SK-N-SH (cell line): ENCODE measurements around the gene CBX3. TPM values are rescaled to one million over a fixed set of nuclear protein-coding genes. Genes with fewer than 3 reads are reported as not detected.
A peak's percentile ranks its signal among the peaks of the same experiment; 100 is the strongest.

Experiments used
- CTCF ChIA-PET: fragments of 300-600, 350-600 bp; formaldehyde crosslinking; extraction: SDS; loops from one replicate; lab custom pipeline; 2021; lab: Yijun Ruan, JAX
- POLR2A ChIA-PET: fragments of 350-600 bp; sonication (Branson Sonifier 250); formaldehyde crosslinking; extraction: SDS; loops from one replicate; lab custom pipeline; 2020; ENCODE audit warnings: antibody characterized with exemption, inconsistent platforms; lab: Yijun Ruan, JAX
- DNase-seq: peaks from one replicate; pipeline ENCODE4 v3.0.0; 2012
- H2AFZ ChIP-seq: fragments of 200-600 bp; sonication (generic); 2 replicates; pipeline ENCODE4 v1.8.1; 2016; ENCODE audit warnings: antibody characterized with exemption, mild to moderate bottlenecking, low read depth
- H3F3A ChIP-seq: fragments of 200-600 bp; sonication (generic); replicated peaks from 2 replicates; pipeline ENCODE3; 2016; ENCODE audit warnings: antibody characterized with exemption, mild to moderate bottlenecking; ENCODE audit not compliant: insufficient read depth
- H3K27ac ChIP-seq, 2 experiments: fragments of 200-500 bp in 1 of 2; fragments of 200-600 bp in 1 of 2; sonication (Bioruptor generic) in 1 of 2; sonication (generic), shearing (Covaris generic) in 1 of 2; 2 replicates each; pipeline versions ENCODE4 v1.5.1 to v1.6.1; 2014 to 2016; ENCODE audit warnings: low read depth in 2 of 2, inconsistent platforms in 1 of 2, low read length in 1 of 2, mild to moderate bottlenecking in 1 of 2, mixed read lengths in 1 of 2
- H3K27me3 ChIP-seq: fragments of 200-600 bp; sonication (generic), shearing (Covaris generic); 2 replicates; pipeline ENCODE4 v1.6.1; 2016; ENCODE audit warnings: mixed run types; ENCODE audit not compliant: insufficient read depth
- H3K36me3 ChIP-seq, 2 experiments: fragments of 200-500 bp in 1 of 2; fragments of 200-600 bp in 1 of 2; sonication (Bioruptor generic) in 1 of 2; sonication (generic) in 1 of 2; replicated peaks in 1 of 2; 2 replicates each; pipeline versions ENCODE3 to v1.5.1; 2014 to 2016; ENCODE audit warnings: low read length in 1 of 2, mild to moderate bottlenecking in 1 of 2; ENCODE audit not compliant: insufficient read depth in 2 of 2, control insufficient read depth in 1 of 2
- H3K4me1 ChIP-seq, 2 experiments: fragments of 200-500 bp in 1 of 2; fragments of 200-600 bp in 1 of 2; sonication (Bioruptor generic) in 1 of 2; sonication (generic), shearing (Covaris generic) in 1 of 2; 2 replicates each; pipeline versions ENCODE4 v1.5.1 to v1.6.1; 2014 to 2016; ENCODE audit warnings: low read depth in 1 of 2, low read length in 1 of 2, mixed run types in 1 of 2; ENCODE audit not compliant: insufficient read depth in 2 of 2, control insufficient read depth in 1 of 2
- H3K4me2 ChIP-seq: fragments of 200-600 bp; sonication (generic), shearing (Covaris generic); 2 replicates; pipeline ENCODE4 v1.6.1; 2017; ENCODE audit warnings: mixed run types
- H3K4me3 ChIP-seq, 2 experiments: fragments of 200-500 bp in 1 of 2; fragments of 200-600 bp in 1 of 2; sonication (Bioruptor generic) in 1 of 2; sonication (generic), shearing (Covaris generic) in 1 of 2; 2 replicates each; pipeline versions ENCODE4 v1.5.1 to v1.8.1; 2014 to 2016; ENCODE audit warnings: low read depth in 2 of 2, inconsistent platforms in 1 of 2, low read length in 1 of 2, mild to moderate bottlenecking in 1 of 2, mixed read lengths in 1 of 2, moderate library complexity in 1 of 2
- H3K79me2 ChIP-seq: fragments of 200-600 bp; sonication (generic); 2 replicates; pipeline ENCODE4 v1.8.1; 2017; ENCODE audit warnings: mild to moderate bottlenecking; ENCODE audit not compliant: insufficient read depth
- H3K9ac ChIP-seq: fragments of 200-600 bp; sonication (generic); 2 replicates; pipeline ENCODE4 v1.6.1; 2017; ENCODE audit warnings: mixed run types
- H3K9me2 ChIP-seq: fragments of 200-600 bp; sonication (generic); 2 replicates; pipeline ENCODE4 v1.6.1; 2017; ENCODE audit warnings: mixed run types
- H3K9me3 ChIP-seq: fragments of 200-600 bp; sonication (generic); 2 replicates; pipeline ENCODE4 v1.6.1; 2017; ENCODE audit warnings: mixed run types, mild to moderate bottlenecking, moderate library complexity
- H4K20me1 ChIP-seq: fragments of 200-600 bp; sonication (generic); 2 replicates; pipeline ENCODE4 v1.6.1; 2017; ENCODE audit warnings: mild to moderate bottlenecking, mixed run types; ENCODE audit not compliant: insufficient read depth
- CHD2 ChIP-seq: fragments of 150-350 bp; IDR thresholded peaks from 2 replicates; pipeline ENCODE4 v1.6.1; 2018; ENCODE audit warnings: low read length; ENCODE audit not compliant: partially characterized antibody
- FOSL2 ChIP-seq: IDR thresholded peaks from 2 replicates; pipeline ENCODE4 v1.4.0; 2012; ENCODE audit warnings: low read depth, mild to moderate bottlenecking, moderate library complexity, borderline replicate concordance
- MAX ChIP-seq: IDR thresholded peaks from 2 replicates; pipeline ENCODE4 v1.4.0; 2012; ENCODE audit warnings: low read depth
- MXI1 ChIP-seq: IDR thresholded peaks from 2 replicates; pipeline ENCODE4 v1.6.1; 2012; ENCODE audit warnings: mild to moderate bottlenecking, low read depth, low read length, improper control_type of control experiment
- NFIC ChIP-seq: IDR thresholded peaks from 2 replicates; pipeline ENCODE4 v1.4.0; 2012; ENCODE audit warnings: borderline replicate concordance
- RAD21 ChIP-seq: IDR thresholded peaks from 2 replicates; pipeline ENCODE4 v1.6.1; 2012; ENCODE audit warnings: mild to moderate bottlenecking, low read length
- REST ChIP-seq: IDR thresholded peaks from 2 replicates; pipeline ENCODE4 v1.6.1; 2012; ENCODE audit warnings: mild to moderate bottlenecking, low read depth, low read length, moderate library complexity
- TAF1 ChIP-seq: IDR thresholded peaks from 2 replicates; pipeline ENCODE4 v1.6.1; 2012; ENCODE audit warnings: low read depth, mild to moderate bottlenecking, low read length, moderate library complexity, borderline replicate concordance
- TEAD4 ChIP-seq: IDR thresholded peaks from 2 replicates; pipeline ENCODE4 v1.4.0; 2012; ENCODE audit warnings: mild to moderate bottlenecking, borderline replicate concordance; ENCODE audit not compliant: insufficient read depth
- WGBS: methylation state at CpG from one replicate; pipeline ENCODE4 v1.1.6; 2017; ENCODE audit warnings: low lambda C conversion rate; 5-methylcytosine and 5-hydroxymethylcytosine counted together
- polyA plus RNA-seq, 3 experiments: library from polyadenylated mRNA; depleted of rRNA; stranded (reverse); fragments of >200 nt; gene quantifications; 2 replicates each; pipeline ENCODE4 v1.2.3, GENCODE V29; 2012

CBX3 gene
- polyA plus RNA-seq, 1 of the 3 experiments (the other 2 are of a cell fraction), result 97.0 TPM

GRCh38 chr7:26202019-26202990 lies 760 bp downstream of the CBX3 start:
- POLR2A ChIA-PET, result interaction anchor here (0.8 to 5.7 kb wide), 7 partner anchors 8 to 53 kb away, joined by 3 to 51 read pairs (median 3); partner anchors contain the start of gene NFE2L3
- Histone ChIP-seq H4K20me1 (peaks cover 78% of the 10 kb centered on the region), H2AFZ (no peak overlapping the region)

More at GRCh38 chr7:26202019-26202990, 760 bp downstream of the CBX3 start:
- TF ChIP-seq RAD21 (no peak), NFIC (no peak), TEAD4 (no peak), REST (0 out of 2 replicates have a peak, but pooled peaks have one; percentile 4), TAF1 (no peak), MXI1 (peak; percentile 73), CHD2 (peak; percentile 12), MAX (peak; percentile 48; the same call in 1 of the 2 replicates), FOSL2 (no peak)
- Histone ChIP-seq H3K4me3 (peak overlapping the region; percentile 79 to 100), H3K36me3 (peaks cover 58 to 59% of the 10 kb centered on the region in 2 experiments), H3K9me2 (no peaks in the 10 kb centered on the region), H3K27me3 (no peaks in the 10 kb centered on the region), H3K4me2 (peak overlapping the region; percentile 77), H3K9ac (peak overlapping the region; percentile 97), H3K9me3 (no peaks in the 10 kb centered on the region), H3K27ac (peak overlapping the region; percentile 99 to 100), H3F3A (peaks cover 33% of the 10 kb centered on the region), H3K4me1 (peaks cover 12 to 20% of the 10 kb centered on the region in 2 experiments; a peak in 3 of 4 replicates), H3K79me2 (peaks cover 89% of the 10 kb centered on the region)
- CTCF ChIA-PET, result interaction anchor here (0.8 to 3.9 kb wide), 8 partner anchors 10 to 466 kb away, joined by 3 to 20 read pairs (median 5); no protein-coding TSS in a partner anchor
- peak; percentile 85 for DNase-seq
- under 1% methylated on average over 32 of the region's 68 CpGs for WGBS
